Esophagus muscularis mucosa (tissue), 4 donors: ENCODE measurements around the gene STUM. TPM values are rescaled to one million over a fixed set of nuclear protein-coding genes. Genes with fewer than 3 reads are reported as not detected.

ENCODE experiments used
- DNase-seq: peaks from one replicate; pipeline ENCODE4 v3.0.0-alpha.2; 2017; ENCODE audit errors: extremely low spot score
- H3K27ac ChIP-seq, 4 donors: fragments of 200-600 bp; sonication (generic); replicated peaks in 1 of 4; 1 replicate in 3 of 4; 2 replicates in 1 of 4; pipeline ENCODE4 v1.5.1; 2016 to 2019; ENCODE audit warnings: mild to moderate bottlenecking in 1 of 4
- H3K27me3 ChIP-seq, 4 donors: fragments of 200-600 bp; sonication (generic); one replicate each; pipeline versions ENCODE4 v1.5.1 to v1.6.0; 2016 to 2019
- H3K36me3 ChIP-seq, 4 donors: fragments of 200-600 bp; sonication (generic); one replicate each; pipeline ENCODE4 v1.5.1; 2016 to 2019
- H3K4me1 ChIP-seq, 4 donors: fragments of 200-600 bp; sonication (generic); one replicate each; pipeline ENCODE4 v1.5.1; 2016 to 2019
- H3K4me3 ChIP-seq, 4 donors: fragments of 200-600 bp; sonication (generic); 1 replicate in 2 of 4; 2 replicates in 2 of 4; pipeline ENCODE4 v1.5.1; 2016 to 2019; ENCODE audit warnings: mild to moderate bottlenecking in 4 of 4, moderate library complexity in 1 of 4
- H3K9me3 ChIP-seq, 4 donors: fragments of 200-600 bp; sonication (generic); 1 replicate in 3 of 4; 2 replicates in 1 of 4; pipeline ENCODE4 v1.5.1; 2016 to 2019
- EP300 ChIP-seq: sonication (generic); formaldehyde crosslinking; IDR thresholded peaks from one replicate; pipeline ENCODE4 v1.6.1; 2017; ENCODE audit warnings: antibody characterized with exemption
- POLR2A ChIP-seq: fragments of 450-650 bp; IDR thresholded peaks from one replicate; pipeline ENCODE4 v1.6.1; 2017; ENCODE audit warnings: antibody characterized with exemption, moderate library complexity, mild to moderate bottlenecking, low read depth
- POLR2AphosphoS5 ChIP-seq, 2 donors: sonication (generic); formaldehyde crosslinking; IDR thresholded peaks; one replicate each; pipeline ENCODE4 v1.6.1; 2017; ENCODE audit warnings: antibody characterized with exemption in 2 of 2
- WGBS: methylation state at CpG from one replicate; pipeline ENCODE4 v1.1.5; 2018; 5-methylcytosine and 5-hydroxymethylcytosine counted together
- intact Hi-C: fragments of 100-400 bp; cut with DNase I; formaldehyde crosslinking; loops from one replicate; pipeline ENCODE4 v1.15.1; 2023
- total RNA-seq, 4 donors: library from RNA; depleted of rRNA; stranded (reverse); fragments of >200 nt; gene quantifications; one replicate each; pipeline versions ENCODE4 v1.1.0 to v1.2.1, GENCODE V29; 2016
- TF ChIP-seq, protein P1 (sequence below), 3 experiments: fragments of 200-600 bp in 2 of 3; fragments of 450-650 bp in 1 of 3; sonication (generic) in 2 of 3; IDR thresholded peaks; one replicate each; pipeline ENCODE4 v1.5.1; 2017 to 2019; ENCODE audit warnings: antibody characterized with exemption in 3 of 3, mild to moderate bottlenecking in 2 of 3, moderate library complexity in 1 of 3

STUM gene
- total RNA-seq, 4 donors from 2014 or later = 3.1 to 7.6 (median 6.3) TPM

DNA sequence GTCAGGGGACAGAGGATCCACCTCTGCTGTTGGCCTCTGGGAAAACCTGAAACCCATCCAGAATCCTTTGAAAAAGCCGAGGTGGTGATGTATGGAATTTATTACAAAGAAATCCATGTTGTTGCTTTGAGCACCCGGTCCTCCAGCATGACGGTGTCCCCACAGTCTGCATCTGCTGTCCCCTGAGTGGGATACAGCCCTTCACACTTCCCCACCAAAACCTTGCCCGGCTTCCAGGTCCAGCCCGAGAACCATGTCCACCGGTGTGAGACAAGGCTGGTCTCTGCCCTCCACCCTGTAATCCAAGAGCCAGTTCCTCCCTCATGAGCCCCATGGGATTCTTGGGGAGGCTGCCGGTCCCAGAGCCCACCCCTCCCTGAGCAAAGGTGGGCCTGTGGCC, 70.5 kb downstream of the STUM start:
- 74% methylated on average over 5 of the region's 7 CpGs for whole genome bisulfite sequencing
- Histone ChIP-seq H3K27me3 (no peaks in the 10 kb centered on the region), H3K27ac (no peak overlapping the region), H3K9me3 (peaks cover 0 to 8% (median 3%) of the 10 kb centered on the region in 4 donors), H3K36me3 (no peaks in the 10 kb centered on the region), H3K4me1 (peaks cover 0 to 9% (median 4%) of the 10 kb centered on the region in 4 donors), H3K4me3 (no peak overlapping the region)
- TF ChIP-seq, protein P1, sequence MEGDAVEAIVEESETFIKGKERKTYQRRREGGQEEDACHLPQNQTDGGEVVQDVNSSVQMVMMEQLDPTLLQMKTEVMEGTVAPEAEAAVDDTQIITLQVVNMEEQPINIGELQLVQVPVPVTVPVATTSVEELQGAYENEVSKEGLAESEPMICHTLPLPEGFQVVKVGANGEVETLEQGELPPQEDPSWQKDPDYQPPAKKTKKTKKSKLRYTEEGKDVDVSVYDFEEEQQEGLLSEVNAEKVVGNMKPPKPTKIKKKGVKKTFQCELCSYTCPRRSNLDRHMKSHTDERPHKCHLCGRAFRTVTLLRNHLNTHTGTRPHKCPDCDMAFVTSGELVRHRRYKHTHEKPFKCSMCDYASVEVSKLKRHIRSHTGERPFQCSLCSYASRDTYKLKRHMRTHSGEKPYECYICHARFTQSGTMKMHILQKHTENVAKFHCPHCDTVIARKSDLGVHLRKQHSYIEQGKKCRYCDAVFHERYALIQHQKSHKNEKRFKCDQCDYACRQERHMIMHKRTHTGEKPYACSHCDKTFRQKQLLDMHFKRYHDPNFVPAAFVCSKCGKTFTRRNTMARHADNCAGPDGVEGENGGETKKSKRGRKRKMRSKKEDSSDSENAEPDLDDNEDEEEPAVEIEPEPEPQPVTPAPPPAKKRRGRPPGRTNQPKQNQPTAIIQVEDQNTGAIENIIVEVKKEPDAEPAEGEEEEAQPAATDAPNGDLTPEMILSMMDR (IDR thresholded peaks at IDR 0.05) = no peak
- TF ChIP-seq EP300 (no peak), POLR2AphosphoS5 (IDR thresholded peaks at IDR 0.05) (no peak), POLR2A (no peak)
- intact Hi-C loops = no loop called here
- no peak for DNase-seq

DNA sequence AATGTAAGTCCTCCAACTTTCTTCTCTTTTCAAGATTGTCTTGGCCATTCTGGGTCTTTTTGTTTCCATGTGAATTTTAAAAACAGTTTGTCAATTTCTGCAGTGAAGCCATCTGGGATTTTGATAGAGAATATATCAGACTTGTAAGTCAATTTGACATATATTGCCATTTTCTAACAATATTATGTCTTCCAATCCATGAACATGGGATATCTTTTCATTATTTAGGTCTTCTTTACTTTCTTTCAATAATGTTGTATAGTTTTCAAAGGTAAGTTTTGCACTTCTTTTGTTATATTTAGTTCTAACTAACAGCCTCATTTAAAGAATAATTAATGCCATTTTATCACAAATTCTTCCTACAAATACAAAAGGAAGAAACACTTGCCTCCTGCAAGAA, 73.4 kb downstream of the STUM start:
- Histone ChIP-seq H3K27ac (no peak overlapping the region), H3K4me1 (peaks cover 8 to 13% (median 11%) of the 10 kb centered on the region in 4 donors), H3K36me3 (no peaks in the 10 kb centered on the region), H3K27me3 (no peaks in the 10 kb centered on the region), H3K9me3 (peaks cover 0 to 8% (median 3%) of the 10 kb centered on the region in 4 donors), H3K4me3 (no peak overlapping the region)
- TF ChIP-seq EP300 = no peak
- TF ChIP-seq POLR2A = no peak
- TF ChIP-seq, protein P1 (IDR thresholded peaks at IDR 0.05) = no peak
- TF ChIP-seq POLR2AphosphoS5 (IDR thresholded peaks at IDR 0.05) = no peak
- no peak for DNase-seq
- intact Hi-C loops = no loop called here

DNA sequence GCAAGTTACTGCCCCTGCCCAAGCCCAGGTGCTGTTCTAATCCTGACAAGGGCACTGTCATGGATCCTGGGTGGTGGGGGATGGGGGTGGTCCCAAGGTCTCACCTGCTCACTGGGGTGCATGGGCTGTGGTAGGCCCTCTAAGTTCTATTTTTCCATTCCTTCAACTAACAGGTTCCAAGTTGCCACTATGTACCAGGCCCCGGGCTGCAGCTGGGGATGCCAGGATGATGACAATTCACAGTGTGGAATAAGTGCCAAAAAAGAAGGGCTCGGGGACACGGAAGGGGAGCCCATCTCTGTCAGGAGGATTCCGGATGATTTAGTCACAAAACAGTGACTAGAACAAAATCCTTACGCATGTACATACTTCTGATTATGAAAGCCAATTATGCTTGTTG, 76.0 kb downstream of the STUM start:
- 80% methylated on average over 5 of the region's 5 CpGs for WGBS
- no peak overlapping the region for H3K4me3 ChIP-seq
- no peak for TF ChIP-seq EP300
- TF ChIP-seq, protein P1 (IDR thresholded peaks at IDR 0.05) = no peak
- TF ChIP-seq POLR2A = no peak
- TF ChIP-seq POLR2AphosphoS5 (IDR thresholded peaks at IDR 0.05) = no peak
- intact Hi-C loops = no loop called here
- H3K4me1 ChIP-seq = peaks cover 8 to 34% (median 26%) of the 10 kb centered on the region in 4 donors
- no peaks in the 10 kb centered on the region for H3K27me3 ChIP-seq
- H3K9me3 ChIP-seq = peaks cover 0 to 8% (median 3%) of the 10 kb centered on the region in 4 donors
- H3K27ac ChIP-seq = no peak overlapping the region
- no peak for DNase-seq
- H3K36me3 ChIP-seq = no peaks in the 10 kb centered on the region

DNA sequence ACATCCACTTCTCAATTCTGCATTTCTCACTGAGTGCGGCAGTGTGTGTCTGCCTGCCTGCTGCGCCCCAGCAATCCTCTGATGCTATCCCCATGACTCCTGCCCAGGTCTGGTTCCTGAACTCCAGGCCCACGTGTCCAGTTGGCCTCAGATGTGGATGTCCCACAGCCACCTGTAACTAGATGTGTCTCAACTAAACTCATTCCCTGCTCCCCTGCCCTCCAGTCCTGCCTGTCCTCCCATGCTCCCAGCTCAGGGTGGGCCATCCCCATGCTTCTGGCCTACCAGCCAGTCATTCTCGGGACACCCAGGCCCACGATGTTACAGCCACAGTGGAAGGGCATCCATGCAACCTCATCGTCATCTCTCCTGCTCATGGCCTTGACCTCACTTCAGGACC, 76.8 kb downstream of the STUM start:
- peaks cover 0 to 8% (median 3%) of the 10 kb centered on the region in 4 donors for H3K36me3 ChIP-seq
- H3K4me3 ChIP-seq = no peak overlapping the region
- peaks cover 0 to 8% (median 3%) of the 10 kb centered on the region in 4 donors for H3K9me3 ChIP-seq
- no peaks in the 10 kb centered on the region for H3K27me3 ChIP-seq
- TF ChIP-seq EP300 (no peak), POLR2A (no peak), POLR2AphosphoS5 (IDR thresholded peaks at IDR 0.05) (peak in 1 of 2 donors; percentile 11)
- TF ChIP-seq, protein P1 (IDR thresholded peaks at IDR 0.05) = no peak
- intact Hi-C loops = loop anchor here (5.0 kb wide), 1 partner anchor 78 kb away; the partner anchor contains the start of gene STUM
- H3K27ac ChIP-seq = no peak overlapping the region
- WGBS = 89% methylated on average over 6 of the region's 6 CpGs
- H3K4me1 ChIP-seq = peaks cover 8 to 34% (median 26%) of the 10 kb centered on the region in 4 donors
- DNase-seq = no peak
